Mammary epithelial cell (primary cell): ENCODE results near the gene LSAMP.
A peak's percentile ranks its signal among the peaks of the same experiment; 100 is the strongest.

Experiments used
- CTCF ChIP-seq, 2 donors: IDR thresholded peaks in 1 of 2; conservative IDR thresholded peaks in 1 of 2; 2 replicates each; pipeline ENCODE4 v1.5.1; 2011 to 2012; ENCODE audit warnings: inconsistent platforms in 2 of 2, low read length in 2 of 2, mild to moderate bottlenecking in 2 of 2, control low read depth in 1 of 2, low read depth in 1 of 2; ENCODE audit not compliant: insufficient read depth in 1 of 2; ENCODE audit errors: extremely low read depth in 1 of 2
- EZH2 ChIP-seq: IDR thresholded peaks from 2 replicates; pipeline ENCODE4 v1.6.1; 2012; ENCODE audit warnings: low read length, inconsistent platforms, borderline replicate concordance

- TF ChIP-seq CTCF (conservative IDR thresholded peaks at IDR 0.05 in 1 of 2, IDR thresholded peaks at IDR 0.05 in 1 of 2; ENCODE audit: extremely low read depth in 1 of 2, insufficient read depth in 1 of 2, low read depth in 1 of 2, low read length in 2 of 2) (peak; percentile 58 to 74), EZH2 (no peak)
Measured at GRCh38 chr3:115922681-115923347, 522.5 kb downstream of the LSAMP start.
